GM23248 (cell line): ENCODE results near the gene JAML.

Source experiments
- EZH2 ChIP-seq: fragments of 200-600 bp; sonication (generic); IDR thresholded peaks from 2 replicates; pipeline ENCODE4 v1.6.1; 2018; ENCODE audit warnings: antibody characterized with exemption, mild to moderate bottlenecking; ENCODE audit not compliant: insufficient read depth, poor library complexity, severe bottlenecking
- EZH2phosphoT487 ChIP-seq: fragments of 200-600 bp; sonication (generic); IDR thresholded peaks from 2 replicates; pipeline ENCODE4 v1.6.1; 2018; ENCODE audit warnings: antibody characterized with exemption, moderate library complexity, mild to moderate bottlenecking, low read depth; ENCODE audit not compliant: insufficient read depth

GRCh38 chr11:118169300-118170140, 55.3 kb downstream of the JAML start:
- TF ChIP-seq EZH2 (no peak), EZH2phosphoT487 (no peak)
